HEK293 (cell line): ENCODE data around the gene SNX5.

Experiments
- CTCF ChIA-PET: fragments of 350-600 bp; formaldehyde crosslinking; extraction: SDS; loops from one replicate; lab custom pipeline; 2021; ENCODE audit warnings: antibody characterized with exemption; lab: Yijun Ruan, JAX
- POLR2A ChIA-PET: fragments of 300-600 bp; formaldehyde crosslinking; extraction: SDS; loops from one replicate; lab custom pipeline; 2020; ENCODE audit warnings: antibody characterized with exemption, inconsistent platforms; lab: Yijun Ruan, JAX
- H3K27ac ChIP-seq: fragments of 200-500 bp; sonication (Bioruptor generic); 2 replicates; pipeline ENCODE4 v1.5.1; 2014; ENCODE audit warnings: low read depth, low read length, control low read depth, inconsistent platforms; ENCODE audit errors: extremely low read depth
- H3K36me3 ChIP-seq, 2 experiments: fragments of 200-500 bp in 1 of 2; sonication (Bioruptor generic) in 1 of 2; 1 replicate in 1 of 2; 2 replicates in 1 of 2; pipeline ENCODE4 v1.5.1; 2014 to 2017; ENCODE audit warnings: inconsistent platforms in 2 of 2, low read length in 2 of 2; ENCODE audit not compliant: control insufficient read depth in 2 of 2, insufficient read depth in 1 of 2
- H3K4me1 ChIP-seq: fragments of 200-500 bp; sonication (Bioruptor generic); 2 replicates; pipeline ENCODE4 v1.5.1; 2014; ENCODE audit warnings: mild to moderate bottlenecking, low read length, inconsistent platforms; ENCODE audit not compliant: control insufficient read depth, insufficient read depth
- H3K4me3 ChIP-seq: 2 replicates; pipeline ENCODE4 v1.5.1; 2011; ENCODE audit warnings: low read depth, mild to moderate bottlenecking, control low read depth, low read length, moderate library complexity
- H3K9me3 ChIP-seq: fragments of 200-500 bp; sonication (Bioruptor generic); 2 replicates; pipeline ENCODE4 v1.5.1; 2014; ENCODE audit warnings: low read depth, low read length, inconsistent platforms; ENCODE audit not compliant: control insufficient read depth, insufficient read depth
- FEZF1 ChIP-seq: fragments of 450-650 bp; formaldehyde crosslinking; IDR thresholded peaks from 2 replicates; pipeline ENCODE4 v1.5.1; 2016; ENCODE audit warnings: missing biosample characterization, missing genetic modification characterization
- GLI2 ChIP-seq: fragments of 450-650 bp; formaldehyde crosslinking; IDR thresholded peaks from 2 replicates; pipeline ENCODE4; 2017; ENCODE audit warnings: missing biosample characterization, missing genetic modification characterization, low read depth, borderline replicate concordance
- GLIS2 ChIP-seq: fragments of 450-650 bp; formaldehyde crosslinking; IDR thresholded peaks from 2 replicates; pipeline ENCODE4 v1.5.1; 2016; ENCODE audit warnings: missing biosample characterization, missing genetic modification characterization
- INSM2 ChIP-seq: fragments of 450-650 bp; formaldehyde crosslinking; IDR thresholded peaks from 2 replicates; pipeline ENCODE4 v1.5.1; 2016; ENCODE audit warnings: missing biosample characterization, missing genetic modification characterization
- PATZ1 ChIP-seq: fragments of 450-650 bp; formaldehyde crosslinking; IDR thresholded peaks from 2 replicates; pipeline ENCODE4 v1.5.1; 2016; ENCODE audit warnings: missing biosample characterization, missing genetic modification characterization
- REPIN1 ChIP-seq: fragments of 450-650 bp; formaldehyde crosslinking; IDR thresholded peaks from 2 replicates; pipeline ENCODE4 v1.5.1; 2017; ENCODE audit warnings: missing biosample characterization, missing genetic modification characterization, low read depth
- WT1 ChIP-seq: fragments of 450-650 bp; formaldehyde crosslinking; IDR thresholded peaks from 2 replicates; pipeline ENCODE4 v1.5.1; 2016; ENCODE audit warnings: missing biosample characterization, missing genetic modification characterization
- YY1 ChIP-seq: fragments of 450-650 bp; formaldehyde crosslinking; IDR thresholded peaks from 2 replicates; pipeline ENCODE4 v1.5.1; 2018; ENCODE audit warnings: missing biosample characterization, missing genetic modification characterization
- YY2 ChIP-seq: fragments of 450-650 bp; formaldehyde crosslinking; IDR thresholded peaks from 2 replicates; pipeline ENCODE4 v1.5.1; 2016; ENCODE audit warnings: missing biosample characterization, missing genetic modification characterization
- ZEB2 ChIP-seq: fragments of 450-650 bp; formaldehyde crosslinking; IDR thresholded peaks from 2 replicates; pipeline ENCODE4 v1.5.1; 2016; ENCODE audit warnings: missing biosample characterization, missing genetic modification characterization
- ZFP41 ChIP-seq: fragments of 450-650 bp; formaldehyde crosslinking; IDR thresholded peaks from 2 replicates; pipeline ENCODE4 v1.5.1; 2016; ENCODE audit warnings: missing biosample characterization, missing genetic modification characterization, borderline replicate concordance
- ZNF114 ChIP-seq: fragments of 450-650 bp; formaldehyde crosslinking; IDR thresholded peaks from 2 replicates; pipeline ENCODE4 v1.5.0; 2017; ENCODE audit warnings: missing biosample characterization, missing genetic modification characterization
- ZNF146 ChIP-seq: fragments of 450-650 bp; formaldehyde crosslinking; IDR thresholded peaks from 2 replicates; pipeline ENCODE4 v1.5.1; 2016; ENCODE audit warnings: missing biosample characterization, missing genetic modification characterization
- ZNF26 ChIP-seq: fragments of 450-650 bp; formaldehyde crosslinking; IDR thresholded peaks from 2 replicates; pipeline ENCODE4 v1.5.1; 2016; ENCODE audit warnings: missing biosample characterization, missing genetic modification characterization
- ZNF521 ChIP-seq: fragments of 450-650 bp; formaldehyde crosslinking; IDR thresholded peaks from 2 replicates; pipeline ENCODE4 v1.5.1; 2017; ENCODE audit warnings: missing biosample characterization, mild to moderate bottlenecking, missing genetic modification characterization
- ZNF555 ChIP-seq: fragments of 450-650 bp; formaldehyde crosslinking; conservative IDR thresholded peaks from 2 replicates; pipeline ENCODE4 v1.5.1; 2017; ENCODE audit warnings: missing biosample characterization, mild to moderate bottlenecking, missing genetic modification characterization, inconsistent platforms
- ZNF600 ChIP-seq: fragments of 450-650 bp; formaldehyde crosslinking; IDR thresholded peaks from 2 replicates; pipeline ENCODE4 v1.5.1; 2016; ENCODE audit warnings: missing biosample characterization, missing genetic modification characterization
- ZNF610 ChIP-seq: fragments of 450-650 bp; formaldehyde crosslinking; IDR thresholded peaks from 2 replicates; pipeline ENCODE4 v1.5.1; 2016; ENCODE audit warnings: missing biosample characterization, missing genetic modification characterization, borderline replicate concordance
- ZNF624 ChIP-seq: fragments of 450-650 bp; formaldehyde crosslinking; IDR thresholded peaks from 2 replicates; pipeline ENCODE4 v1.5.1; 2017; ENCODE audit warnings: missing biosample characterization, missing genetic modification characterization
- ZNF626 ChIP-seq: fragments of 450-650 bp; sonication (Bioruptor Pico); formaldehyde crosslinking; IDR thresholded peaks from 2 replicates; pipeline ENCODE4 v1.5.1; 2018; ENCODE audit warnings: missing biosample characterization, missing genetic modification characterization, inconsistent platforms
- ZSCAN30 ChIP-seq: fragments of 450-650 bp; IDR thresholded peaks from 2 replicates; pipeline ENCODE4 v1.5.1; 2018; ENCODE audit warnings: missing biosample characterization, mild to moderate bottlenecking, missing genetic modification characterization, moderate library complexity
- ZXDB ChIP-seq: fragments of 450-650 bp; formaldehyde crosslinking; IDR thresholded peaks from 2 replicates; pipeline ENCODE4 v1.5.1; 2016; ENCODE audit warnings: missing biosample characterization, missing genetic modification characterization
- TF ChIP-seq, protein P1 (sequence below): fragments of 450-650 bp; formaldehyde crosslinking; IDR thresholded peaks from 2 replicates; pipeline ENCODE4 v1.5.0; 2017; ENCODE audit warnings: missing biosample characterization, missing genetic modification characterization, borderline replicate concordance

The SNX5 gene

GRCh38 chr20:17902531-17903083 lies 66.0 kb downstream of the SNX5 start:
- Histone ChIP-seq H3K9me3 (no peaks in the 10 kb centered on the region), H3K4me1 (no peaks in the 10 kb centered on the region), H3K4me3 (no peak overlapping the region), H3K36me3 (no peaks in the 10 kb centered on the region; a peak in 1 of 3 replicates), H3K27ac (no peak overlapping the region)
- no peak for TF ChIP-seq ZXDB (tag by site-specific recombination)
- no peak for TF ChIP-seq ZNF610 (tag by site-specific recombination)
- no peak for TF ChIP-seq ZSCAN30 (tag by site-specific recombination)
- TF ChIP-seq ZNF146 = no peak
- no peak for TF ChIP-seq WT1 (tag by site-specific recombination)
- TF ChIP-seq ZFP41 (tag by site-specific recombination) = no peak
- no peak for TF ChIP-seq FEZF1 (tag by site-specific recombination)
- TF ChIP-seq, protein P1, sequence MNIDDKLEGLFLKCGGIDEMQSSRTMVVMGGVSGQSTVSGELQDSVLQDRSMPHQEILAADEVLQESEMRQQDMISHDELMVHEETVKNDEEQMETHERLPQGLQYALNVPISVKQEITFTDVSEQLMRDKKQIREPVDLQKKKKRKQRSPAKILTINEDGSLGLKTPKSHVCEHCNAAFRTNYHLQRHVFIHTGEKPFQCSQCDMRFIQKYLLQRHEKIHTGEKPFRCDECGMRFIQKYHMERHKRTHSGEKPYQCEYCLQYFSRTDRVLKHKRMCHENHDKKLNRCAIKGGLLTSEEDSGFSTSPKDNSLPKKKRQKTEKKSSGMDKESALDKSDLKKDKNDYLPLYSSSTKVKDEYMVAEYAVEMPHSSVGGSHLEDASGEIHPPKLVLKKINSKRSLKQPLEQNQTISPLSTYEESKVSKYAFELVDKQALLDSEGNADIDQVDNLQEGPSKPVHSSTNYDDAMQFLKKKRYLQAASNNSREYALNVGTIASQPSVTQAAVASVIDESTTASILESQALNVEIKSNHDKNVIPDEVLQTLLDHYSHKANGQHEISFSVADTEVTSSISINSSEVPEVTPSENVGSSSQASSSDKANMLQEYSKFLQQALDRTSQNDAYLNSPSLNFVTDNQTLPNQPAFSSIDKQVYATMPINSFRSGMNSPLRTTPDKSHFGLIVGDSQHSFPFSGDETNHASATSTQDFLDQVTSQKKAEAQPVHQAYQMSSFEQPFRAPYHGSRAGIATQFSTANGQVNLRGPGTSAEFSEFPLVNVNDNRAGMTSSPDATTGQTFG (tag by site-specific recombination) = no peak
- TF ChIP-seq PATZ1 = no peak
- no peak for TF ChIP-seq ZNF26 (tag by site-specific recombination)
- TF ChIP-seq ZNF600 (tag by site-specific recombination) = no peak
- TF ChIP-seq ZEB2 (tag by site-specific recombination) = no peak
- TF ChIP-seq GLIS2 (tag by site-specific recombination) = no peak
- TF ChIP-seq ZNF624 (tag by site-specific recombination) = no peak
- TF ChIP-seq REPIN1 (tag by site-specific recombination) = no peak
- no peak for TF ChIP-seq YY2 (tag by site-specific recombination)
- TF ChIP-seq ZNF521 (tag by site-specific recombination) = no peak
- POLR2A ChIA-PET = no interaction called here
- CTCF ChIA-PET = interaction anchor here (0.7 to 1.4 kb wide), 3 partner anchors 97 to 292 kb away, joined by 3 to 4 read pairs (median 3); partner anchors contain the start of gene RRBP1

DNA sequence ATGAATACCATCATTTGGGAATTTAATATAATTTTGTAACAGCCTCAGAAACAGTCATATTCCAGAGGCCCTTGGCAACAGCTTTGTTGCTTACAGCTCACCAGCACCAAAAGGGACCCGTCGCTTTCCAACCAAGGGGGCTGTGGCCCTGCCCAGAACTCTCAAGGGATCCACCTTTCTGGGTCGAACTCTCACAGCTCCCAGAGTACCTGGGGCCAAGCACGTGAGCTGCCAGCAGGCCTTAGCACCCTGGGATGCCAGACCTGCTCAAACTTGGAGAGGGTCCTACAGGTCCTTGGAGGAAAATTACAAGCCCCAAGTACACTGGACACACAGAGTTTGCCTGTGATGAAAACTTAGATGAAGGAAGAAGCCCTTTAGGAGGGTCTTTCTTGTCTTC lies 66.6 kb downstream of the SNX5 start:
- ChIA-PET CTCF (interaction anchor here (1.0 to 1.4 kb wide), 2 partner anchors 220 to 291 kb away, joined by 3 read pairs; partner anchors contain the start of gene RRBP1), POLR2A (no interaction called here)
- no peaks in the 10 kb centered on the region for H3K9me3 ChIP-seq
- H3K36me3 ChIP-seq = no peaks in the 10 kb centered on the region; a peak in 1 of 3 replicates
- no peak overlapping the region for H3K27ac ChIP-seq
- H3K4me1 ChIP-seq = no peaks in the 10 kb centered on the region
- no peak overlapping the region for H3K4me3 ChIP-seq
- TF ChIP-seq ZNF114 (tag by site-specific recombination) (no peak), YY1 (tag by site-specific recombination) (no peak), WT1 (tag by site-specific recombination) (no peak), ZNF555 (tag by site-specific recombination) (no peak), GLI2 (tag by site-specific recombination) (no peak), INSM2 (no peak), ZNF626 (no peak)
